Skeletal muscle tissue (tissue), 4 donors: Measurements from ENCODE around the gene ZPBP. TPM values are rescaled to one million over a fixed set of nuclear protein-coding genes. Genes with fewer than 3 reads are reported as not detected.
A peak's percentile ranks its signal among the peaks of the same experiment; 100 is the strongest.

Experiments
- H3K27ac ChIP-seq: one replicate; pipeline ENCODE4 v1.7.0; 2013; ENCODE audit warnings: mild to moderate bottlenecking, low read depth, low read length, inconsistent platforms
- H3K27me3 ChIP-seq, 3 donors: one replicate each; pipeline ENCODE4 v1.7.0; 2013; ENCODE audit warnings: low read length in 3 of 3; ENCODE audit not compliant: control insufficient read depth in 3 of 3, insufficient read depth in 3 of 3
- H3K36me3 ChIP-seq, 3 donors: one replicate each; pipeline ENCODE4 v1.7.0; 2013; ENCODE audit warnings: low read length in 3 of 3; ENCODE audit not compliant: control insufficient read depth in 3 of 3, insufficient read depth in 3 of 3
- H3K4me1 ChIP-seq, 3 donors: one replicate each; pipeline ENCODE4 v1.7.0; 2013; ENCODE audit warnings: low read length in 3 of 3, mild to moderate bottlenecking in 3 of 3; ENCODE audit not compliant: control insufficient read depth in 3 of 3, insufficient read depth in 3 of 3
- H3K4me3 ChIP-seq, 3 donors: one replicate each; pipeline ENCODE4 v1.7.0; 2013; ENCODE audit warnings: low read length in 3 of 3
- H3K9ac ChIP-seq, 3 donors: one replicate each; pipeline ENCODE4 v1.7.0; 2013; ENCODE audit warnings: low read length in 3 of 3, mild to moderate bottlenecking in 3 of 3, moderate library complexity in 2 of 3, low read depth in 1 of 3
- H3K9me3 ChIP-seq, 3 donors: one replicate each; pipeline ENCODE4 v1.7.0; 2013; ENCODE audit warnings: low read length in 3 of 3; ENCODE audit not compliant: control insufficient read depth in 3 of 3
- total RNA-seq: library from RNA; depleted of rRNA; stranded (reverse); fragments of >200 nt; gene quantifications from one replicate; pipeline ENCODE4 v1.2.3, GENCODE V29; 2014
- donor health status: Osteomylitis.

ZPBP gene
- total RNA-seq, 1 donor from 2014 or later, result not detected

GRCh38 chr7:50112250-50112649 is 19.2 kb upstream of the ZPBP start:
- no peak overlapping the region for H3K9ac ChIP-seq

GRCh38 chr7:50101873-50102272 is 8.8 kb upstream of the ZPBP start:
- no peak overlapping the region for H3K27ac ChIP-seq
- H3K27me3 ChIP-seq, result no peaks in the 10 kb centered on the region
- H3K4me3 ChIP-seq, result no peak overlapping the region
- H3K4me1 ChIP-seq, result no peaks in the 10 kb centered on the region
- no peaks in the 10 kb centered on the region for H3K9me3 ChIP-seq
- H3K36me3 ChIP-seq, result no peaks in the 10 kb centered on the region
- H3K9ac ChIP-seq, result no peak overlapping the region

More at GRCh38 chr7:50112250-50112649, 19.2 kb upstream of the ZPBP start:
- H3K27ac ChIP-seq, result no peak overlapping the region
- H3K36me3 ChIP-seq, result no peaks in the 10 kb centered on the region
- peaks cover 0 to 14% (median 0%) of the 10 kb centered on the region in 3 donors for H3K9me3 ChIP-seq
- H3K27me3 ChIP-seq, result no peaks in the 10 kb centered on the region
- no peaks in the 10 kb centered on the region for H3K4me1 ChIP-seq
- H3K4me3 ChIP-seq, result no peak overlapping the region

- Histone ChIP-seq H3K9ac (no peak overlapping the region), H3K4me1 (peaks cover 4 to 5% (median 4%) of the 10 kb centered on the region in 3 donors), H3K36me3 (no peaks in the 10 kb centered on the region), H3K27ac (no peak overlapping the region), H3K27me3 (peaks cover 0 to 4% (median 3%) of the 10 kb centered on the region in 3 donors), H3K4me3 (no peak overlapping the region), H3K9me3 (no peaks in the 10 kb centered on the region)
These were observed 2.6 kb upstream of the ZPBP start for GRCh38 chr7:50095634-50096033.

- Histone ChIP-seq H3K27ac (no peak overlapping the region), H3K9me3 (no peaks in the 10 kb centered on the region), H3K36me3 (no peaks in the 10 kb centered on the region), H3K9ac (no peak overlapping the region), H3K4me1 (peaks cover 4 to 5% (median 4%) of the 10 kb centered on the region in 3 donors), H3K4me3 (no peak overlapping the region), H3K27me3 (peaks cover 0 to 4% (median 3%) of the 10 kb centered on the region in 3 donors)
These were observed 4.5 kb downstream of the ZPBP start for GRCh38 chr7:50088463-50089129.

- no peak overlapping the region for H3K27ac ChIP-seq
These were observed 7.7 kb downstream of the ZPBP start for GRCh38 chr7:50085344-50085743.

GRCh38 chr7:50073093-50073492 is 20.0 kb downstream of the ZPBP start:
- peaks cover 10 to 16% (median 11%) of the 10 kb centered on the region in 3 donors for H3K4me1 ChIP-seq
- no peaks in the 10 kb centered on the region for H3K27me3 ChIP-seq
- H3K36me3 ChIP-seq, result no peaks in the 10 kb centered on the region
- no peak overlapping the region for H3K27ac ChIP-seq
- H3K4me3 ChIP-seq, result no peak overlapping the region
- H3K9ac ChIP-seq, result no peak overlapping the region
- peaks cover 2 to 6% (median 3%) of the 10 kb centered on the region in 3 donors for H3K9me3 ChIP-seq

More at GRCh38 chr7:50085344-50085743, 7.7 kb downstream of the ZPBP start:
- Histone ChIP-seq H3K9me3 (no peaks in the 10 kb centered on the region), H3K4me3 (no peak overlapping the region), H3K27me3 (no peaks in the 10 kb centered on the region), H3K36me3 (no peaks in the 10 kb centered on the region), H3K4me1 (no peaks in the 10 kb centered on the region), H3K9ac (no peak overlapping the region)

- peaks cover 2 to 6% (median 3%) of the 10 kb centered on the region in 3 donors for H3K9me3 ChIP-seq
- peak overlapping the region; percentile 72 to 91 (median 74) for H3K4me3 ChIP-seq
- peaks cover 12 to 20% (median 15%) of the 10 kb centered on the region in 3 donors for H3K4me1 ChIP-seq
- H3K27ac ChIP-seq, result no peak overlapping the region
- H3K9ac ChIP-seq, result peak overlapping the region; percentile 76 to 84 (median 83)
- no peaks in the 10 kb centered on the region for H3K27me3 ChIP-seq
- H3K36me3 ChIP-seq, result no peaks in the 10 kb centered on the region
These were observed 23.4 kb downstream of the ZPBP start for GRCh38 chr7:50069613-50070012.

- H3K9me3 ChIP-seq, result peaks cover 2 to 6% (median 3%) of the 10 kb centered on the region in 3 donors
- no peaks in the 10 kb centered on the region for H3K36me3 ChIP-seq
- H3K4me3 ChIP-seq, result peak overlapping the region; percentile 72 to 91 (median 74)
- peaks cover 12 to 20% (median 15%) of the 10 kb centered on the region in 3 donors for H3K4me1 ChIP-seq
- no peak overlapping the region for H3K27ac ChIP-seq
- no peaks in the 10 kb centered on the region for H3K27me3 ChIP-seq
- peak overlapping the region; percentile 76 to 84 (median 83) for H3K9ac ChIP-seq
These were observed 24.0 kb downstream of the ZPBP start for GRCh38 chr7:50068850-50069551.

GRCh38 chr7:50068026-50068425 is 25.0 kb downstream of the ZPBP start:
- H3K27me3 ChIP-seq, result no peaks in the 10 kb centered on the region
- no peaks in the 10 kb centered on the region for H3K36me3 ChIP-seq
- peak overlapping the region; percentile 72 to 91 (median 74) for H3K4me3 ChIP-seq
- peak overlapping the region; percentile 76 to 84 (median 83) for H3K9ac ChIP-seq
- peaks cover 12 to 20% (median 15%) of the 10 kb centered on the region in 3 donors for H3K4me1 ChIP-seq
- H3K27ac ChIP-seq, result no peak overlapping the region
- peaks cover 0 to 3% (median 3%) of the 10 kb centered on the region in 3 donors for H3K9me3 ChIP-seq

- Histone ChIP-seq H3K4me3 (no peak overlapping the region), H3K4me1 (peaks cover under 1 to 3% (median 2%) of the 10 kb centered on the region in 3 donors)
These were observed 30.1 kb downstream of the ZPBP start for GRCh38 chr7:50062951-50063350.

More at GRCh38 chr7:50062951-50063350, 30.1 kb downstream of the ZPBP start:
- Histone ChIP-seq H3K36me3 (no peaks in the 10 kb centered on the region), H3K27me3 (no peaks in the 10 kb centered on the region), H3K9me3 (no peaks in the 10 kb centered on the region), H3K27ac (no peak overlapping the region), H3K9ac (no peak overlapping the region)
